ENCODE results near the gene ECI2. TPM values are rescaled to one million over a fixed set of nuclear protein-coding genes. Genes with fewer than 3 reads are reported as not detected.

Gene ECI2
- total RNA-seq, 4 donors from 2014 or later: 47.8 to 57.4 (median 53.8) TPM

DNA sequence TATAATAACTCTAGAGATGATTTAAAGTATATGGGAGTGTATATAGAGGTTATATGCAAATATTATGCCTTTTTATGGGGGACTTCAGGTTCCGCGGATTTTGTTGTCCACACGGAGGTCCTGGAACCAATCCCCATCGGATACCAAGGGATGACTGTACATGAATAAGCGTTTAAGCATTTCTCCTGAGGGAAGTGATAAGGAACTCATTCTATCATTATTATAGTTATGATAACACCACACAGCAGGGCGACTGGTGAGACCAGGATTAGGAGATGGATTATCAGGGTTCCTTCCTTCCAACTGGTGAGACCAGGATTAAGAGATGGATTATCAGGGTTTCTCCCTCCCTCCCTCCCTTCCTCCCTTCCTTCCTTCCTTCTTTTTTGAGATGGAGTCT lies 6.6 kb downstream of the ECI2 start:
- 94 to 95% methylated on average over 6 of the region's 6 CpGs for WGBS, 2 donors
- H3K4me3 ChIP-seq (replicated peaks in 1 of 3): no peak overlapping the region
- intact Hi-C loops (cut with DNase I): no loop called here
- no peaks in the 10 kb centered on the region for H3K9me3 ChIP-seq
- no peaks in the 10 kb centered on the region for H3K27me3 ChIP-seq
- no peak for TF ChIP-seq POLR2A (IDR thresholded peaks at IDR 0.05)
- TF ChIP-seq, protein P1, sequence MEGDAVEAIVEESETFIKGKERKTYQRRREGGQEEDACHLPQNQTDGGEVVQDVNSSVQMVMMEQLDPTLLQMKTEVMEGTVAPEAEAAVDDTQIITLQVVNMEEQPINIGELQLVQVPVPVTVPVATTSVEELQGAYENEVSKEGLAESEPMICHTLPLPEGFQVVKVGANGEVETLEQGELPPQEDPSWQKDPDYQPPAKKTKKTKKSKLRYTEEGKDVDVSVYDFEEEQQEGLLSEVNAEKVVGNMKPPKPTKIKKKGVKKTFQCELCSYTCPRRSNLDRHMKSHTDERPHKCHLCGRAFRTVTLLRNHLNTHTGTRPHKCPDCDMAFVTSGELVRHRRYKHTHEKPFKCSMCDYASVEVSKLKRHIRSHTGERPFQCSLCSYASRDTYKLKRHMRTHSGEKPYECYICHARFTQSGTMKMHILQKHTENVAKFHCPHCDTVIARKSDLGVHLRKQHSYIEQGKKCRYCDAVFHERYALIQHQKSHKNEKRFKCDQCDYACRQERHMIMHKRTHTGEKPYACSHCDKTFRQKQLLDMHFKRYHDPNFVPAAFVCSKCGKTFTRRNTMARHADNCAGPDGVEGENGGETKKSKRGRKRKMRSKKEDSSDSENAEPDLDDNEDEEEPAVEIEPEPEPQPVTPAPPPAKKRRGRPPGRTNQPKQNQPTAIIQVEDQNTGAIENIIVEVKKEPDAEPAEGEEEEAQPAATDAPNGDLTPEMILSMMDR (IDR thresholded peaks at IDR 0.05): no peak
- no peak overlapping the region for H3K27ac ChIP-seq
- peaks cover 3 to 4% of the 10 kb centered on the region in 2 donors for H3K4me1 ChIP-seq
- H3K36me3 ChIP-seq: peaks cover 32 to 39% of the 10 kb centered on the region in 2 donors
- DNase-seq: no peak

DNA sequence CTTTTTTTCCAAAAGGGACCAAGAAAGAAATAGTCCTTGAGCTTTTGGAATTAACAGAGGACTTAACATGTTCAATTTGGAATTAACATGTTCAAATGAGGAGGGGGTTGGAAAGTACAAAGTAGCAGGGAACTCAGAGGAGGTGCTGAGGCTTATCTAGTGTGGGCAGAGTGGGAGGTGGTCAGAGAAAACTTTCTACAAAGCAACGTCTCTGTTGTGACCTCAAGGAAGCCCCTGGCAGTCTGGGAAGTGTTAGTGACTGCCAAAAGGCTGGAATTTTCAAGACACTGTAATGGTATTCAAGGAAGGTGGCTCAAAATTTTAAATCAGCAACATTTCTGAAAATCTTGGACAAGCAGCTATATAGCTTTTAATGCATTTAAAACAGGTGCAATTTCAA lies 7.3 kb downstream of the ECI2 start:
- Histone ChIP-seq H3K27me3 (no peaks in the 10 kb centered on the region), H3K9me3 (no peaks in the 10 kb centered on the region), H3K27ac (no peak overlapping the region), H3K4me1 (peaks cover 0 to 3% of the 10 kb centered on the region in 2 donors), H3K4me3 (replicated peaks in 1 of 3) (no peak overlapping the region), H3K36me3 (peaks cover 32 to 41% of the 10 kb centered on the region in 2 donors)
- intact Hi-C loops (cut with DNase I): no loop called here
- WGBS, 2 donors: 42 to 61% methylated on average over 1 of the region's 1 CpG
- no peak for TF ChIP-seq POLR2A (IDR thresholded peaks at IDR 0.05)
- TF ChIP-seq, protein P1 (IDR thresholded peaks at IDR 0.05): no peak
- no peak for DNase-seq

GRCh38 chr6:4125933-4126864 lies 9.2 kb downstream of the ECI2 start:
- 81 to 87% methylated on average over 7 to 8 of the region's 8 CpGs for WGBS, 2 donors
- peaks cover 0 to 3% of the 10 kb centered on the region in 2 donors for H3K4me1 ChIP-seq

GRCh38 chr6:4125500-4125899 lies 9.9 kb downstream of the ECI2 start:
- peaks cover 0 to under 1% of the 10 kb centered on the region in 2 donors for H3K4me1 ChIP-seq
- no peak overlapping the region for H3K27ac ChIP-seq
- H3K4me3 ChIP-seq (replicated peaks in 1 of 3): no peak overlapping the region
- H3K9me3 ChIP-seq: no peaks in the 10 kb centered on the region
- H3K36me3 ChIP-seq: peaks cover 40 to 51% of the 10 kb centered on the region in 2 donors
- no peak for DNase-seq
- intact Hi-C loops (cut with DNase I): no loop called here
- 90 to 92% methylated on average over 5 of the region's 5 CpGs for WGBS, 2 donors
- TF ChIP-seq, protein P1 (IDR thresholded peaks at IDR 0.05): no peak
- no peaks in the 10 kb centered on the region for H3K27me3 ChIP-seq

More at GRCh38 chr6:4125933-4126864, 9.2 kb downstream of the ECI2 start:
- Histone ChIP-seq H3K4me3 (replicated peaks in 1 of 3) (no peak overlapping the region), H3K9me3 (no peaks in the 10 kb centered on the region), H3K27me3 (no peaks in the 10 kb centered on the region), H3K27ac (no peak overlapping the region), H3K36me3 (peaks cover 35 to 50% of the 10 kb centered on the region in 2 donors)
- TF ChIP-seq POLR2A (IDR thresholded peaks at IDR 0.05): no peak
- TF ChIP-seq, protein P1 (IDR thresholded peaks at IDR 0.05): no peak
- no peak for DNase-seq
- intact Hi-C loops (cut with DNase I): no loop called here

GRCh38 chr6:4124351-4124750 lies 11.0 kb downstream of the ECI2 start:
- H3K27ac ChIP-seq: no peak overlapping the region
- no peaks in the 10 kb centered on the region for H3K9me3 ChIP-seq
- no peak overlapping the region for H3K4me3 ChIP-seq (replicated peaks in 1 of 3)
- peaks cover 42 to 49% of the 10 kb centered on the region in 2 donors for H3K36me3 ChIP-seq
- intact Hi-C loops (cut with DNase I): no loop called here
- no peak for DNase-seq
- 51 to 57% methylated on average over 1 of the region's 1 CpG for WGBS, 2 donors
- no peaks in the 10 kb centered on the region for H3K4me1 ChIP-seq
- TF ChIP-seq, protein P1 (IDR thresholded peaks at IDR 0.05): no peak
- TF ChIP-seq POLR2A (IDR thresholded peaks at IDR 0.05): no peak
- H3K27me3 ChIP-seq: no peaks in the 10 kb centered on the region

All from thyroid gland (tissue), 4 donors.